GM19035 (cell line): ENCODE results near the gene TIMP3.

Source experiments
- ATAC-seq: cut with Tn5 transposase; IDR thresholded peaks from one replicate; pipeline ENCODE4 v1.9.1; 2021; ENCODE audit not compliant: unreplicated experiment

Gene TIMP3

DNA sequence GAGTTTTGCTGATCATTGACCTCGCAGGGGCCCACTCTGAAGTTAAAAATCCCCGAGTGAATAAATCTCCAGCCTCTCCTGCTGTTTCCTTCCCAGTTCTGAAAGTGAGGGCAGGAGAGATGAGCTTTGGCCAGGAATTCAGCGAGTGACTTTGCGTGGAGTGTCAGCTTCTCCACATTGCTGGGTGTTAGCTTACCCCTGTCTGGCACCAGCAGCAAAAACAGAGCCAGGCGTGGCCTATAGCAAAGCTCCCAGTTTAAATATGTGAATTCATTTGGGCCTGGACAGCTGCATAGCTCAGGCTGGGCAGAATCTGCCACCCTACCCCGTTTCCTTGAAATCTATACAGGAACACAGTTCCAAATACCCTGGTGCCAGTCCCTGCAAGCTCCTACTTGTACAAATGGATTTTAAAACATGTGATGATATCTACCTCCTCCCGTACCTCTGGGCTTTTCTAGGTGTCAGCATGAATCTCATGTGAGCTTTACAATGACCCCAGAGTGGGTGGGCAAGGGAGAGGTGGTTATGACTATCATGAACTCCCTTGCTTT lies 25.6 kb downstream of the TIMP3 start:
- ATAC-seq: no peak

DNA sequence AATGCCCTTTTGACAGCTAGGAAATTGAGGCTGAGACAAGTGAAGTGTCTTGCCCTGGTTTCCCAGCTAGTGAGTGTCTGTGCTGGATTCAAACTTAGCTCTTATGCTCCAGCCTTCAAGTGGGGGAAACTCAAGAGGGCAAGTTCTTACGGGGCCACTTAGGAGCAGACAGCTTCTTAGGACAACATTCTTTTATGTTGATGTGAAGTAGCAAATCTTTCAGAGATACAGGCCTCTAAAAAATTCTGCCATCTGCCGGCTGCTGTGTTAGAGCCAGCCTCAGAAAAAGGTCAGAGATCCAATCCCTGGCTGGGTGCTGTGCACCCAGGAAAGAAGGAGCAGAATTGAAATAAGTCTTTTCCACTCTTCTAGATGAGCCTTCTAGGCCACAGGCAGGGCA lies 26.6 kb downstream of the TIMP3 start:
- ATAC-seq: no peak

- ATAC-seq: no peak
These were observed 27.1 kb downstream of the TIMP3 start for GRCh38 chr22:32828561-32828960.

DNA sequence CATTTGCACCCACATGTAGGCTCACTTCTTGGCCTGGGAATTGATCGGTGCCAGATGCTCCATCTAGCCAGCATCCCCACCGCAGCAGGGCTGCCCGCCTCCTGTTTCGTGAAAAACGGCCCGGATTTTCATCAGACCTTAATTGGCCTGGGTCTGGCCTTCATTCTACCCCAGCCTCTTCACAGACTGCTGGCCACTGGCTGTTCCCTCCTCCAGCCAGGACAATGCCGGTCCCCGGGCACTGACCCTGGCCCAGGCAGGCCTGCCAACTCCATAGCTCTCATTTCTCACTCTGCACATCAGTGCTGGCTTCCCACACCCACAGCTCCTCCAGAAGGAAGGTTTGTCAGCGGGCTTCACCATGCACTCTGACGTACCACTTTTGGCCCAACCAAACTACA lies 27.9 kb downstream of the TIMP3 start:
- no peak for ATAC-seq

GRCh38 chr22:32830473-32830872 lies 29.0 kb downstream of the TIMP3 start:
- no peak for ATAC-seq

DNA sequence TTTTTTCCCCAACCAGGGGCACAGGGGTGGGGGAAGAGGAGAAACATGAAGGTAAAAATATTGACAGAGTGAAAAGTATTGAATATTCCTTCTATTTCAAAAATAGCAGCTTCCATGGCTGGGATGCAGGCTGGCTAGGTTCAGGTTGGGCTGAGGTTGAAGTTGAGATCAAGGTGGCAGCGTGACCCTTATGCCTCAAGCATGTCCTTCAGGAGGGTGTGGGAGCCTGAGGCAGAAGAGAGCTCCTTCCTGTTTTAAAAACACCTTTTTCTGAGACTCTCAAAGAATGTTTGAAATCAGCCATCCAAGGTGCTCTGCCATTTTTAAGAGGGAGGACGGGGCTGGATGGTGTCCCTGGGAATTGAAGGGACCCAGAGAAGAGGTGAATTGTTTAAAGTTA lies 29.5 kb downstream of the TIMP3 start:
- ATAC-seq: no peak

DNA sequence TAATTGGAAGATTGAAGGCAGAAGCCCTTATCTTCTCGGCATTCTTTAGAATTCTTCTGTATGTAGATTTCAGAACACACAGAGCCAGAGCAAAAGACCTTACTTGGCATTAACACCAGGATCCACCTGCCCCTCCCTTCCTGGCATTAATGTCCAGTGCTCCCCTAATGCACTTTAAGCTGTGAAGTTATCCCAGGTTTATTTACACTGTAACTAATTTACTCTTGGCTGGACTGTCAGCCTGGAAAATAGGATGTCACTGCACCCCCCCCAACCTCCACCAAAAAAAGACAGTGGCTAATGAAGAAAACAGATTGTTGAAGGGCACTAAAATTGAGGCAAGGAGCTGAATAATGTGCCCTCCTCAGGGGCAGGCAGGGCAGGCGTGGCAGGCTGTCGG lies 30.1 kb downstream of the TIMP3 start:
- ATAC-seq: no peak

DNA sequence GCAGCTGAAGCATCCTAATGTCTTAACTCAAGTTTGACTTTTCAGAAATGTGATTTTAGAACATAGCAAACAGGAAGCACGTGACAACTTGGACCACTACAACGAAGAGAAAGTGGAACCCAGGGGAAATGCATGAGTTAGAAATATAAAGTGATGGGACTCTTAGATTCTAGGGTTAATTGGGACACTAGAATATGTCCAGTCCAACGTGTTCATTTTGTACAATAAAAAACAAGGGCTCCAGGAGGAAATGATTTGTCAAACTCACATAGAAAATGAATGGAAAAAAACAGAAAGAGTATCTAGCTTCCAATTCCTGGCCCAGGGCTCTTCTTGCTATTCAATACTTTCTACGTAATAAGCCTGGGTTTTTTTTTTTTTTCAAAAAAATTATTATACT lies 30.7 kb downstream of the TIMP3 start:
- ATAC-seq: no peak

- no peak for ATAC-seq
These were observed 35.0 kb downstream of the TIMP3 start for GRCh38 chr22:32836280-32837123.

GRCh38 chr22:32837142-32837541 lies 35.6 kb downstream of the TIMP3 start:
- ATAC-seq: no peak

DNA sequence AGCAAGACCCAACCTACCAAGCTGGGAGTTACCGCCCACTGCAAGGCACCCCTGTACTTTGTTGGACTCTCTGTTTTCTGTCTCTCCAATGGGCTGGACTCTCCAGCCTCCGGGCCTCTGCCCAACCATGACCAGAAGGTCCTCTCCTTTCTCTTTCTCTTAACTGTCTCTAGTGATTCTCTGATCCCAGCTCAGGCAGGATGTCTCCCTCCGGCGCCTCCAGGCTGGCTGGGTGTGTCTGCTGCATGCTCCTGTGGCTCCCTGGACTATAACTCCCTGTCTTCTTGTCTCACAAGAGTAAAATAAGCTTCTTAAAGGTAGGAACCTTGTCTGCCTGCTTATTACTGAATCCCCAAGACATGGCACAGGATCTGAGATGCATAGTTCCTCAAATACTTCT lies 36.3 kb downstream of the TIMP3 start:
- ATAC-seq: no peak

DNA sequence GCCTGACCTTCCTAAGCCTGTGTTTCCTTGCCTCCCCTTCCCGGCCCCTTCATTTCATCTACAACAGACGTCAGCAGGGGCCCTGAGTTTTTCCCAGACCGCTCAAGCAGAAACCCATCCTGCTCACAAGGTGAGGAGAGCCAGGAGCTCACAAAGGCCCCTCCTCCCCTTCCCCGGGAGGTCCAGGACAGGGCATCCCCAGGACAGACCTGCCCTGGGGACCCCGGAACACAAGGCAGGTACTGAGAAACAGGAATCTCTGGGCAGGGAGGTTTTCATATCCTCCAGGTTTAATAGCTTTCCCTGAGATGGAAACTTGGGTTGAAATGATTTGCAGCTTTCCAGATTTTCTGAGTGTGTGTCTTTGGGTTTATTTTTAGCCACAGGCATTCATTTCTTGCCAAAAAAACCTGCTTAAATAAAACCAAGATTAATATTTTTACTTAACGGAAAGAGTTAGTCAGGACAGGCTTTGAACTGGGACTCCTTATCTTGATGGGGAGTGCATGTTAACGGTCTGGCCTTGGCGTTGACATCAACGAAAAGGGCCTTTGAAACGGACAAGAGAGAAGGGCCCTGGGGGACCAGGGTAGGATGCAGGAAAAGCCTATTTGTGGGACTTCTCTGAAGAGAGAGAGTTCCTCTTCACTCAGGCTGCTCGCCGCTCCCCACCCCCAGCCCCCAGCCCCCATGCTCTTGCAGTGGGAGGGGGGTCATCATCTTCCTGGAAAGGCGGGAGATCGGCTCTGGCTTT lies 38.5 kb downstream of the TIMP3 start:
- ATAC-seq: no peak

DNA sequence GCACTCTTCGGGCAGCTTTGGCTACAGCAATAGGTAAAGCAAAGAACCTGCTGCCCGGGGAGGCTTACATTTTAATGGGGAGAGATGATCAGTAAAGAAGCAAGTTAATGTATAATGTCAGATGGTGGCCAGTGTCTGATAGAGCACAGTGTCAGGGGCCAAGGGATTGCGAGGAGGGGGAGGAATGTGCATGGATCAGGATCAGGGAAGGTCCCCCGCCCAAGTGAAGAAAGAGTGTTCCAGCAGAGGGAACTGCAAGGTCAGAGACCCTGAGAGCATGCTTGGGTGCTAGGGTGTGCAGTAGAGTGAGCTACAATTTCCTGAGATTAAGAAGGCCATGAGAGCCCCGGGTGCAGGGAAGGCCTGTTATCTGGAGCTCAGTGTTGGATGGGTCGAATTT lies 39.7 kb downstream of the TIMP3 start:
- no peak for ATAC-seq

DNA sequence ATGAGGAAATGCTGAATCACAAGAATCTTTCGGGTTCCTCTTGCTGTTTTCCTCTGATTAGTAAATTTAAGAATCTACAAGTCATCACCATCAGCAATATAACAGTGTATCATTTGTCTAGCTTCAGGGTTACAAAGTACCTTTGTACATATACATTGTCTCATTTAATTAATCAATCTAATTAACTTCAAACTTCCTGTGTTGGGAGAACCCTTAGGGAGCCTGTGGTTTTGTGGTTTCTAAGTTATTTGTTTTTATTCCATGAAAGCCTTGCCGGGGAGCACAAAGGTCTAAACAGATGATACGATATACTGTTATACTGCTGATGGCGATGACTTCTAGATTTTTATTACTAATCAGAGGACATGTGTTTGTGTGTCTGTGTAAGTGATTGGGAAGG lies 41.0 kb downstream of the TIMP3 start:
- ATAC-seq: no peak

DNA sequence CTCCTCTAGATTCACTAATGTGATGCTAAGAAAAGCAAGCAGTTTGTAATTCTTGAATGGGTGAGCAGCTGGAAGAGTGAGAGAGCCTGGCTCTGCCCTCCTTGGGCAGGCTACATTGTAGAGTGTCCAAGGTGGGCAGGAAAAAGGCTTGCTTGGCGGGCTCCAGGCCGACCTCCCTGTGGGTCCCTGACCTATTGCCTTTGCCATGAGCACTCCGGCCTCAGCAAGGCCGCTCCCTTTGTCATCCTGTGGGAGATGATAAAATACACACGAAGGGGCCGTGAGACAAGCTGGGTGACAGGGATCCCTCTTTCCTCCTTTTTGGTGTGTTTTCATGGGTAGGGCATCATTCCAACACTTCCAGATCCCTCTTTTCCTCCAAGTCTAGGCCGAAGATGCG lies 41.8 kb downstream of the TIMP3 start:
- ATAC-seq: no peak

DNA sequence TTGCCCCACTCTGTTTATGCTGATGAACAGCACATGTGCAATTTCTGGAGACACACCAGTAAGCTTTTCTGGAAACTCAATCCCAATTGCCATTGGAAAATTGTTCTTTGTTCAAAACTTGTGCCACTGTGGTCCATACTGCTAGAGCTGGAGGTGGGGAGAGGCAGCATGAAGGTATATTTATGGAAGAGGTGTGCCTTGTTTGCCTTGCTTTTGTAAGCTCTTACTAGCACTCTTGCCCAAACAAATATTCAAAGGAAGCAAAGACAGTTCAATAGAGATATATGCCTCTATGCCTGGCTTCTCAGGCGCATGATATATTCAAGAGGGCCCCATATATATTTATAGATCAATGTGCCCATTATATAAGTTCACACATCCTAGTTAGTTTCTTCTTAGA lies 42.7 kb downstream of the TIMP3 start:
- no peak for ATAC-seq

- no peak for ATAC-seq
These were observed 45.4 kb downstream of the TIMP3 start for GRCh38 chr22:32846780-32847491.

DNA sequence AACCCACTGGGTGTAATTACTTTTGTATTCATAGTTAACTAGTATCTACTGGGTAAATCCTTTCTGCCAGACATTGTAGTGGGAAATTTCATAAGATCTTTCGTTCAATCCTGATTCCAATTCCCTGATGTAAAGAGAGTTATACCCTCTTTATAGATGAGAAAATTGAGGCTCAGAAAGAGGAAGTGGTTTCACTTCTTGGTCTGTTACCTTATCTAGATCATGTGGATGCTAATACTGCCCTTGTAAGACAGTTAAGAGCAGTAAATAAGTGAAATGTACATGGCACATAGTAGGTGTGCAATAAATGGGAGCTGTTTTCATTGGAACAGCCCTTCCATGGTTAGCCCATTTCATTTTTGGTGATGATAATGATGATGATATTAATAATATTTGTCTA lies 46.7 kb downstream of the TIMP3 start:
- no peak for ATAC-seq

DNA sequence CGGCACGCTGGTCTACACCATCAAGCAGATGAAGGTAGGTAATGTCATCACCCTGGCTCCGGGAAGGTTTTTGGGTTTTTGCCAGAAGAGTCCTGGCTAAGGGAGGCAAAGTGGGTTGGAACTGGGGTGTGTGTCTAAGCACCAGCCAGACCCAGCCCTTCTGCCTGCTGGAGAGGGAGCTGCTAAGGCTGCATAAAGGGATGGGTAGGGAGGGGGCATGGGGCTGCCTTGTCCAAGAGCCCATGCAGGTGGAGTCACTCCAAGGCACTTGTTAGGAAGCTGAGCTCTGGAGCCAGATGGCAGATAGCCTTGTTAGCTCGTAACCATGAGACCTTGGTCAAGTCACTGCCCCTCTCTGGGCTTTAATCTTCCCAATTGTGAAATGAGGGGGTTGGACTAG lies 48.0 kb downstream of the TIMP3 start:
- ATAC-seq: no peak

GRCh38 chr22:32850157-32850556 lies 48.7 kb downstream of the TIMP3 start:
- ATAC-seq: no peak
